ENCODE results near the gene ZNF524.

Gene ZNF524

GRCh38 chr19:55603115-55603514, 3.0 kb downstream of the ZNF524 start:
- ATAC-seq (no peak), DNase-seq (no peak)

DNA sequence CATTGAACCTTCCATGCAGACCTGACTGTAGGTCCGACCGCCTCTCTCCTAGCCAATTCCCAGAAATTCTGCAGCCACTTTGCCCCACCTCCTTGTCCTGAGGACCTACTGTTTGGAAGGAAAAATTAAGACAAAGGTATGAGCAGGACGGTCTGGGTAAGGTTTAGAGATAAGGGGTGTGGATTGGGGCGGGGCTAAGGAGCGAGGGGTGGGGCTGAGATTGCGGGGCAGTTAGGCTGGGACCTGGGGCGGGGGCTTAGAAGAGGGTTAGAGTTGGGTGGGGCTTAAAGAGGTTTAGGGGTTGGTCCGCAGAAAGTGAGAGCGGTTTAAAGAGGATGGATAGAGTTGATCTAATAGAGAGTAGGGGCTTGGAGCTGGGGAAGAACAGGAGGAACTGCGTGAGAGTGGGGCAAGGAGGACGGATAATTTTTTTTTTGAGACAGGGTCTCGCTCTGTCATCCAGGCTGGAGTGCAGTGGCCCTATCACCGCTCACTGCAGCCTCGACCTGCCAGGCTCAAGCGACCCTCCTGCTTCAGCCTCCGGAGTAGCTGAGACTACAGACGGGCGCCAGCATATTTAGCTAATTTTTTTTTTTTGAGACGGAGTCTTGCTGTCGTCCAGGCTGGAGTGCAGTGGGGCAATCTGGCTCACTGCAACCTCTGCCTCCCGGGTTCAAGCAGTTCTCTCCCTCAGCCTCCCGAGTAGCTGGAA, 3.6 kb downstream of the ZNF524 start:
- DNase-seq: no peak
- ATAC-seq: no peak

- peak; percentile 99 for DNase-seq
- ATAC-seq: peak; percentile 79
These were observed 5.1 kb downstream of the ZNF524 start for GRCh38 chr19:55605207-55605636.

- peak; percentile 55 for ATAC-seq
- peak; percentile 79 for DNase-seq
These were observed 5.8 kb downstream of the ZNF524 start, which contains the start of gene ZNF865 for GRCh38 chr19:55605637-55606470. Gene ZNF865 (plus strand): TSS chr19:55605647. CDS start chr19:55613619, 7,972 bp downstream.

DNA sequence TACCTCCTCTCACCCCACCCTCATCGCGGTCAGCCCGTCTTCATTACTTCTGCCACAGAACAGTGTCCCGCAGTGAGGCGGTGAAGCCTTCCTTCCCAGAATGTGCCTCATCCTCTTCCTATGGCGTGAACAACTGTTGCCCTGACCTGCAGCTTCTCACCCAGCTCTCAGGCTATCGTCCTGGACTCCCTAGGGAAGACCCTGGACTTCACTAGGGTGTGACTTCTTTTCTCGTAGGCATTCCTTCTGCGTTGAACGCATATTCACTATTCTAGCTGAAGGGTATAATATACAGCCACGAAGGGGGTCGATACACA, 6.3 kb downstream of the ZNF524 start:
- ATAC-seq (no peak), DNase-seq (no peak)

DNA sequence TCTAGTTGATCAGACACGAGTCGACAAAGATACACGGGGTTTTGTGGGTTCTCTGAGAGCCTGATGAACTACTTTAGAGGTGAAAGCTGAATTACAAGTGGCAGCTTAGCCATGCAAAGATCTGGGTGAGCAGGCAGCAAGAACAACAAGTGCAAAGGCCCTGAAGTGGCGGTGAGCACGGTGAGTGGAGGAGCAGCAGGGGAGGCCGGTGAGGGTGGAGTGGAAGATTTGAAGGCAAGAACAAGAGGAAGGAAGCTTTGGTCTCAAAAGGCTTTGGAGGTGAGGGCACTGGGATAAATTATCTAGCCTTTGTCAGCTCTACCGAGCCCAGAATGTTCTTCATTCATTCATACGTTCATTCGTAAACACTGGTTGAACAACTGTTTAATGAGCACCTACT, 6.7 kb downstream of the ZNF524 start:
- DNase-seq (no peak), ATAC-seq (no peak)

GRCh38 chr19:55609326-55609725, 9.2 kb downstream of the ZNF524 start:
- DNase-seq (no peak), ATAC-seq (no peak)

DNA sequence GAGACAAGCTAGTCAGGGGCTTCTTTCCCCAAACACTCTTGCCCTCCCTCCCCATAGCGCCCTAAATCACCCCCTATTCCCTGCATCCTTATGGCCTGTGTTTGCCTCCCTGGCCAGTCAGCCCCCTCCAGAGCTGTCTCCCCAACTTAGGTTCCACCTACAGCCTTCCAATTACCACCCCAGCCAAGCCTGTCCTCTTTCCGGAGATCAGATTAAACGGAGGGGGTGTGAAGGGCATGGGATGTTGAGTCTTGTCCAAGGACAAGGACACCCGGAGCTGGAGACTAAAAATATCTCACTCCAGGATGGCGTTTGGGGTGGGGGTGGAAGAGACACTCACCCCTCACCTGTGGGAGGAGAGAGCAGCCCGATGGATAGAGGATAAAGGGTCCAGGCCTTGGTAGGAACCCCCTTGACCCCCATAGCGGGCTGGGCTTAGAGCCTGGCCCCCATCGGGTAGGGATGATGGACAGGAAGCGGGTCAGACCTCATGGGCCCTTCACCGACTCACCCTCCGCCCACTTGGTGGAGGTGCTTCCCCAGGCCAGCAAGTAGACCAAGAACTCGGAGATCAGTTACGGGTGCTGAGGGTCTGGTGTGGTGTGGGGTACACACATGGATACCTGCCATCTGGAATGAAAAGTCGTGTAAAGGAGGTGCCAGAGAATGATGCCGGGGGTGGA, 11.4 kb downstream of the ZNF524 start:
- DNase-seq (no peak), ATAC-seq (no peak)

DNA sequence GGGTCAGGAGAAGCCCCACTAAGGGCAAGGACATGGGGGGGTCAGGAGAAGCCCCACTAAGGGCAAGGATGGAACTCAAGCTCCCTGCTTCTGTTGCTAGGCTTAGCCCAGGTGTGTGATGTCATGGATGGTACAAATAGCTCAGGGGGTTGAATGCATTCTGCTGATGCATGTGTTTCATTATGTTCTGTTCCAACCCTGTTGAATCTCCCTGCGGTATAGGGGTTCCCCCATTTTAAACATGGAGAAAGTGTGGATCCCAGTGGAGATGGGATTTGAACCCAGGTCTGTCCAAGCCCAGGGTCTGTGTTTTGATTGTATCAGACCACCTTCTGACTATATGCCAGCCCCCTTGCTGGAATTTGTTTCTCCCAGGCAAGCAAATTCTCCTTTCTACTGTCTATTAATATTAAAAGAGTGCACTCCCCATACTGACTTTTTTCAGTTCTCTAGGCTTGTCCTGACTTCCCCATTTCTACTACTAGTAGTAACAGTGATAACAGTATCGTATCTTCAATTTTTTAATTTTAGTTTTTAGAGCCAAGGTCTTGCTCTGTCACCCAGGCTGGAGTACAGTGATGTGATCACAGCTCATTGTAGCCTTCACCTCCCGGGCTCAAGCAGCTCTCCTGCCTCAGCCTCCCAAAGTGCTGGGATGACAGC, 12.0 kb downstream of the ZNF524 start:
- no peak for DNase-seq
- ATAC-seq: no peak

GRCh38 chr19:55613396-55613795, 13.3 kb downstream of the ZNF524 start:
- no peak for DNase-seq
- no peak for ATAC-seq

DNA sequence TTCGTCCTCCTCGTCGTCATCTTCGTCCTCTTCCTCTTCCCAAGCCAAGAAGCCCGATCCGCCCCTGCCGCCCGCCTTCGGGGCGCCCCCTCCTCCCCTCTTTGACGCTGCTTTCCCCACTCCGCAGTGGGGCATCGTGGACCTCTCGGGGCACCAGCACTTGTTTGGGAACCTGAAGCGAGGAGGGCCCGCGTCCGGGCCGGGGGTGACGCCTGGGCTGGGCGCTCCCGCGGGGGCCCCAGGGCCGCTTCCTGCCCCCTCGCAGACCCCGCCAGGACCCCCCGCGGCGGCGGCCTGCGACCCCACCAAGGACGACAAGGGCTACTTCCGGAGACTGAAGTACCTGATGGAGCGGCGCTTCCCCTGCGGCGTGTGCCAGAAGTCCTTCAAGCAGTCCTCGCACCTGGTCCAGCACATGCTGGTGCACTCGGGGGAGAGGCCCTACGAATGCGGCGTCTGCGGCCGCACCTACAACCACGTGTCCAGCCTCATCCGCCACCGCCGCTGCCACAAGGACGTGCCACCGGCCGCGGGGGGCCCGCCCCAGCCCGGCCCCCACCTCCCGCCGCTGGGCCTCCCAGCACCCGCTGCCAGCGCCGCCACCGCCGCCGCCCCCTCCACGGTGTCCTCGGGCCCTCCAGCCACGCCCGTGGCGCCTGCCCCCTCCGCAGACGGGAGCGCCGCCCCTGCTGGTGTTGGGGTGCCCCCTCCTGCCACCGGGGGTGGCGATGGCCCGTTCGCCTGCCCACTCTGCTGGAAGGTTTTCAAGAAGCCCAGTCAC, 14.0 kb downstream of the ZNF524 start:
- no peak for DNase-seq
- ATAC-seq: no peak

DNA sequence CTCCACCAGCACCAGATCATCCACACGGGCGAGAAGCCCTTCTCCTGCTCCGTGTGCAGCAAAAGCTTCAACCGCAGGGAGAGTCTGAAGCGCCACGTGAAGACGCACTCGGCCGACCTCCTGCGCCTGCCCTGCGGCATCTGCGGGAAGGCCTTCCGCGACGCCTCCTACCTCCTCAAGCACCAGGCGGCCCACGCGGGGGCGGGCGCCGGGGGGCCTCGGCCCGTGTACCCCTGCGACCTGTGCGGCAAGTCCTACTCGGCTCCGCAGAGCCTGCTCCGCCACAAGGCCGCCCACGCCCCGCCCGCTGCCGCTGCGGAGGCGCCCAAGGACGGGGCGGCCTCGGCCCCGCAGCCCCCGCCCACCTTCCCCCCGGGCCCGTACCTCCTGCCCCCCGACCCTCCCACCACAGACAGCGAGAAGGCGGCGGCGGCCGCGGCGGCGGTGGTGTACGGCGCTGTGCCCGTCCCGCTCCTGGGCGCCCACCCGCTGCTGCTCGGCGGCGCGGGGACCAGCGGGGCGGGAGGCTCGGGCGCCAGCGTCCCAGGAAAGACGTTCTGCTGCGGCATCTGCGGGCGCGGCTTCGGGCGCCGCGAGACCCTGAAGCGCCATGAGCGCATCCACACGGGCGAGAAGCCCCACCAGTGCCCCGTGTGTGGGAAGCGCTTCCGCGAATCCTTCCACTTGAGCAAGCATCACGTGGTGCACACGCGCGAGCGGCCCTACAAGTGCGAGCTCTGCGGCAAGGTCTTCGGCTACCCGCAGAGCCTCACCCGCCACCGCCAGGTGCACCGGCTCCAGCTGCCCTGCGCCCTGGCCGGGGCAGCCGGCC, 14.8 kb downstream of the ZNF524 start:
- ATAC-seq (no peak), DNase-seq (no peak)

DNA sequence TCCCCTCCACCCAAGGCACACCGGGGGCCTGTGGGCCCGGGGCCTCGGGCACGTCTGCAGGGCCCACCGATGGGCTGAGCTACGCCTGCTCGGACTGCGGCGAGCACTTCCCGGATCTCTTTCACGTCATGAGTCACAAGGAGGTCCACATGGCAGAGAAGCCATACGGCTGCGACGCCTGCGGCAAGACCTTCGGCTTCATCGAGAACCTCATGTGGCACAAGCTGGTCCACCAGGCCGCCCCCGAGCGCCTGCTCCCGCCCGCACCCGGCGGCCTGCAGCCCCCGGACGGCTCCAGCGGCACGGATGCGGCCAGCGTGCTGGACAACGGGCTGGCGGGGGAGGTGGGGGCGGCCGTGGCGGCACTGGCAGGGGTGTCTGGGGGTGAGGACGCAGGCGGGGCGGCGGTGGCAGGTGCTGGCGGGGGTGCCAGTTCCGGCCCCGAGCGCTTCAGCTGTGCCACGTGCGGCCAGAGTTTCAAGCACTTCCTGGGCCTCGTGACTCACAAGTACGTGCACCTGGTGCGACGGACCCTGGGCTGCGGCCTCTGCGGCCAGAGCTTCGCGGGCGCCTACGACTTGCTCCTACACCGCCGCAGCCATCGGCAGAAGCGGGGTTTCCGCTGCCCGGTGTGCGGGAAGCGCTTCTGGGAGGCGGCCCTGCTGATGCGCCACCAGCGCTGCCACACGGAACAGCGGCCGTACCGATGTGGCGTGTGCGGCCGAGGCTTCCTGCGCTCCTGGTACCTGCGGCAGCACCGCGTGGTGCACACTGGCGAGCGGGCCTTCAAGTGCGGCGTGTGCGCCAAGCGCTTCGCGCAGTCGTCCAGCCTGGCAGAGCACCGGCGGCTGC, 15.7 kb downstream of the ZNF524 start:
- DNase-seq: no peak
- no peak for ATAC-seq

DNA sequence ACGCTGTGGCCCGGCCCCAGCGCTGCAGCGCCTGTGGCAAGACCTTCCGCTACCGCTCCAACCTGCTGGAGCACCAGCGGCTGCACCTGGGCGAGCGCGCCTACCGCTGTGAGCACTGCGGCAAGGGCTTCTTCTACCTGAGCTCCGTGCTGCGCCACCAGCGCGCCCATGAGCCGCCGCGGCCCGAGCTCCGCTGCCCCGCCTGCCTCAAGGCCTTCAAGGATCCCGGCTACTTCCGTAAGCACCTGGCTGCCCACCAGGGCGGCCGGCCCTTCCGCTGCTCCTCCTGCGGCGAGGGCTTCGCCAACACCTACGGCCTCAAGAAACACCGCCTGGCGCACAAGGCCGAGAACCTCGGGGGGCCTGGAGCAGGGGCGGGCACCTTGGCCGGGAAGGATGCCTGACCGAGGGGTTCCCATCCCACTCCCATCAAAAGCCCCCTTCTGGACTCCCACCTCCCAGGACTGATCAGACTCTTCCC, 16.3 kb downstream of the ZNF524 start:
- ATAC-seq: no peak
- DNase-seq: no peak

DNA sequence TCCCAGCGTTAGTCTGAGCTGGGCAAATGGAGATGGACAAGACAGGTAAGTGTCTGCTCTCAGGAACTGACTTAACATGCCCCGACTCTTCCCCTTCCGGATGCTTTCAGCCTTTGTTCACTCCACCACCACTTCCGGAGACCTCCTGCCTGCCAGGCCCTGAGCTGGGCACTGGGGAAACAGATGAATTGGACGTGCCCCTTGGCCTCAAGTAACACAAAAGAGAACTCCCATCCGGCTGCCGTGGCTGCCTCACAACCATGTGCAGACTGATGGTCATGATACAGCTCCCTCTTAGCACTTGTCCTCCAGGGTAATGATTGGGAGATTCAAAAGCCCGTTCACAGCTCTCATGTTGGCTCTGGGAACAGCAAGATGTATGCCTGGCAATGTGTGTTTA, 17.3 kb downstream of the ZNF524 start:
- ATAC-seq (no peak), DNase-seq (no peak)

- ATAC-seq: no peak
- no peak for DNase-seq
These were observed 18.3 kb downstream of the ZNF524 start for GRCh38 chr19:55618426-55618825.

- no peak for DNase-seq
- ATAC-seq: no peak
These were observed 19.2 kb downstream of the ZNF524 start for GRCh38 chr19:55619286-55619685.

- ATAC-seq (peak; percentile 13), DNase-seq (peak; percentile 52)
These were observed 20.5 kb downstream of the ZNF524 start for GRCh38 chr19:55620410-55621204.

DNA sequence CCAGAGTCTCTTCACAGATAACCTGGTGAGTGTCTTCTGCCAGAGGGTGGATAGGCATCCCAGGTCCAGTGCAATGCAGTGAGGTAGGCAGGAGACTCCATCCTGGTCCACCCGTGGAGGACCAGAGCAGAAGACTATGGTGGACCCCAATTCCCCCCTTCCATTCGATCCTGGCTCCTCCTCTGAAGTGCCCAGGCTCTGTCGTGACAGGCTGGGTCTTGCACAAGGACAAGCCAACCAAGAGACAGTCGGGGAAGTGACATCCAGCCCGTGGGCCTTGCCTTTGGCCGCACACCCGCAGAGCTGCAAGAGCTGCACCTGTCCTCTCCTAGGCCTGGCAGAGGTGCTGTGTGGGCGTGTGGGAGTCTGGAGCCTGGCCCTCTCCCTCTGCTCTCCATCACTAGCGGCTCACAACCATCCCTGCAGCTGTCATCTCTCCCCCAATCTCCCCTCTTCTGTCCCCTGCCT, 21.2 kb downstream of the ZNF524 start:
- ATAC-seq: no peak
- DNase-seq: no peak

Data from stimulated activated naive CD8-positive, alpha-beta T cell treated with anti-CD3 and anti-CD28 coated beads, Interleukin-15, Interleukin-2, amounts not matched to agents 100 U/mL and 50 U/mL, for 24 hours (primary cell).